H4 (cell line): ENCODE data around the gene PTCH2. TPM values are rescaled to one million over a fixed set of nuclear protein-coding genes. Genes with fewer than 3 reads are reported as not detected.
"Not testable (repeated sequence)": the region's sequence is repeated elsewhere in the genome, so short reads cannot be mapped to it uniquely, and the experiment has no call there.

Experiments
- DNase-seq: peaks from one replicate; pipeline ENCODE4 v3.0.0-alpha.2; 2015; ENCODE audit warnings: low spot score
- total RNA-seq: library from RNA; depleted of rRNA; stranded (reverse); fragments of >200 nt; shearing (Covaris generic); gene quantifications from 2 replicates; pipeline ENCODE4 v1.2.3, GENCODE V29; 2014

The PTCH2 gene
- total RNA-seq, 1 experiment from 2014 or later, result 0.10 TPM

- no peak for DNase-seq
Measured at GRCh38 chr1:44820328-44821239, 22.5 kb downstream of the PTCH2 start.

GRCh38 chr1:44819608-44820327 is 23.3 kb downstream of the PTCH2 start:
- DNase-seq, result peak; percentile 81

GRCh38 chr1:44819196-44819607 is 23.9 kb downstream of the PTCH2 start:
- peak; percentile 81 for DNase-seq

- DNase-seq, result no peak
Measured at GRCh38 chr1:44817771-44818495, 25.1 kb downstream of the PTCH2 start.

- no peak for DNase-seq
Measured at GRCh38 chr1:44817307-44817706, 25.7 kb downstream of the PTCH2 start.

GRCh38 chr1:44815926-44816325 is 27.1 kb downstream of the PTCH2 start:
- DNase-seq, result not testable (repeated sequence)

GRCh38 chr1:44812822-44813543 is 30.1 kb downstream of the PTCH2 start:
- DNase-seq, result no peak

GRCh38 chr1:44811234-44811633 is 31.8 kb downstream of the PTCH2 start:
- DNase-seq, result no peak

- not testable (repeated sequence) for DNase-seq
Measured at GRCh38 chr1:44810762-44811105, 32.3 kb downstream of the PTCH2 start.

GRCh38 chr1:44810101-44810761 is 32.8 kb downstream of the PTCH2 start:
- peak; percentile 74 for DNase-seq

- peak; percentile 63 for DNase-seq
Measured at GRCh38 chr1:44808938-44809917, 33.8 kb downstream of the PTCH2 start.

GRCh38 chr1:44808063-44808937 is 34.8 kb downstream of the PTCH2 start, which contains the start of gene BTBD19:
BTBD19 (plus strand) TSS chr1:44808523; CDS start chr1:44808821, 298 bp downstream.
- DNase-seq, result peak; percentile 91

GRCh38 chr1:44807364-44808062 is 35.5 kb downstream of the PTCH2 start:
- peak; percentile 99 for DNase-seq

GRCh38 chr1:44806704-44807363 is 36.2 kb downstream of the PTCH2 start, which contains the start of gene DYNLT4:
DYNLT4 (minus strand) TSS chr1:44807351; CDS start chr1:44806668, 683 bp downstream.
- no peak for DNase-seq

GRCh38 chr1:44806025-44806703 is 36.9 kb downstream of the PTCH2 start:
- no peak for DNase-seq

- DNase-seq, result no peak
Measured at GRCh38 chr1:44805311-44806024, 37.6 kb downstream of the PTCH2 start.
